T-helper 1 cell treated with Interleukin-12 subunit alpha and Interleukin-12 subunit beta and Interleukin-4 antibody, amounts not matched to agents 30 ng/mL and 1 ng/mL, for 36 hours (primary cell): ENCODE data around the gene PSMB7. TPM values are rescaled to one million over a fixed set of nuclear protein-coding genes. Genes with fewer than 3 reads are reported as not detected.

Experiments
- intact Hi-C: fragments of 100-400 bp; cut with micrococcal nuclease; formaldehyde crosslinking; loops from one replicate; pipeline ENCODE4 v1.15.1; 2024
- total RNA-seq: library from RNA; stranded (reverse); gene quantifications from 2 replicates; pipeline ENCODE4 v1.2.3, GENCODE V29; 2022

Gene PSMB7
- total RNA-seq, 1 donor from 2014 or later: 137 TPM

DNA sequence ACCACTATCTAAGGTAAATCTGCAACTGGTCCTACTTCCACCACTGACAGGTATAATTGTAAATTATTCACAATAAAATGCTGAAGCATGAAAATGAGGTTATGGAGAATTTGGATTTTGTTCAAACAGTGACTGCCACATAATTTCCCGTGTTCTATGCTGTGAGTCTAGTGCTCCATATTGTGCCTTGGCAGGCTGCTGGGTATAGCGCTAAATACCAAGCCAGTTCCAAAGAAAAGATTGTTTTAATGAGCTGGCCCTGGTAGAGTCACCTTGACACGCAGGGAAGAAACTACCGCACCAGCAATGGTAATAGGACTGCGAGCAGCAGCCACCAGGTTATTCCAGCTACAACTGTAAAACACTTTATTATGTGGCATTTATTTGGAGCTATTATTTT lies 30.4 kb downstream of the PSMB7 start:
- intact Hi-C loops: no loop called here

DNA sequence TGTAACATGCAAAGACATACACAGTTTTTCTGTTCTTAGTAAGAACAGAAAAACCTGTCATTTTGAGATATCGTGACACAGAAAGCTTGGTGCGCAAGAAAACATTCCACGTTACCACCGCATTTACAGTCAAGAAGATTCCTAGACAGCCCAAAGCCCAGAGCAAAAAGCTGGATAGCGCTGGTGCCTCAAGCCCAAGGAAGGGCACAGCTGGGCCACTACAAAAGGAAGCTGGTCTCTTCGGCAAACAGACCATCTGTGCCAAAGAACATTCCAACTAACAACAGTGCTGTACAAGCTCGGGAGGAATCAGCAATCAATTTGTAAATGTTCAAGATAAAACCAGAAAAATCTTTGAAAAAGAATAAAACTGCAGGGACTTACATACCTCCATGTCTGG lies 31.0 kb downstream of the PSMB7 start:
- intact Hi-C loops: no loop called here

DNA sequence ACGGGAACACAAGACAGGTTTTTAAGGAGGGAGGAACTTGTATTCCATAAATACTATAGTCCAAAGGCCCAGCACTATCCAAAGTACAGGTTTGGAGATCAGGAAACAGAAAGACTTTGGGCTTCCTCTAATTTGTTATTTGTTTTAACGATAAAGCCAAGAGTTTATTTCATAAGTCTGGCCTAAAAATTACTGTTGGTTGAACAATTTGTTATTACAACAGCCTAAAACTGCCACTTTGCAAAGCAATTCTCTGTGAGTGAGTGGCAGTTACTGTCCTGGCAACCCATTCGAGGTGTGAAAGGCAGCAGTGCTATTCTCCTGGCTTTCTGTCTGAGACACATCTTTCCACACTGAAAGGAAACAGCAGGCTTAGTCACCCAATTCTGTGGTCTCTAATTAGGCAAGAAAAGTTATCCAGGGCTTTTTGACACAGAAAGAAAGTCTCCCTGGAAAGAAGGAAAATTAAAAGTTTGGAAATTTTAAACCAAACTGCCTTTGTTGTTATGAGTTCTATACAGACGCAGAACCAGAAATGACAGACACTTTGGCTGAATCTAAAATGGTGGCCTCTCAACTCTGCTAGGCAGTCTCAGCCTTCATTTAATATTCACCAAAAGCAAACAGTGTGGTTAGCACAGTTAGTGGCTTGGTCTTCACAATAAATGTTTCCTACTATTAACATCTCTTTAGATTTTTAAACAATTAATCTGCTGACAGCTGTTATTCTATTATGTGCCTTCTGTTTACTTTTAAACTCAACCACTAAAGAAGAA lies 33.9 kb downstream of the PSMB7 start:
- intact Hi-C loops: no loop called here

DNA sequence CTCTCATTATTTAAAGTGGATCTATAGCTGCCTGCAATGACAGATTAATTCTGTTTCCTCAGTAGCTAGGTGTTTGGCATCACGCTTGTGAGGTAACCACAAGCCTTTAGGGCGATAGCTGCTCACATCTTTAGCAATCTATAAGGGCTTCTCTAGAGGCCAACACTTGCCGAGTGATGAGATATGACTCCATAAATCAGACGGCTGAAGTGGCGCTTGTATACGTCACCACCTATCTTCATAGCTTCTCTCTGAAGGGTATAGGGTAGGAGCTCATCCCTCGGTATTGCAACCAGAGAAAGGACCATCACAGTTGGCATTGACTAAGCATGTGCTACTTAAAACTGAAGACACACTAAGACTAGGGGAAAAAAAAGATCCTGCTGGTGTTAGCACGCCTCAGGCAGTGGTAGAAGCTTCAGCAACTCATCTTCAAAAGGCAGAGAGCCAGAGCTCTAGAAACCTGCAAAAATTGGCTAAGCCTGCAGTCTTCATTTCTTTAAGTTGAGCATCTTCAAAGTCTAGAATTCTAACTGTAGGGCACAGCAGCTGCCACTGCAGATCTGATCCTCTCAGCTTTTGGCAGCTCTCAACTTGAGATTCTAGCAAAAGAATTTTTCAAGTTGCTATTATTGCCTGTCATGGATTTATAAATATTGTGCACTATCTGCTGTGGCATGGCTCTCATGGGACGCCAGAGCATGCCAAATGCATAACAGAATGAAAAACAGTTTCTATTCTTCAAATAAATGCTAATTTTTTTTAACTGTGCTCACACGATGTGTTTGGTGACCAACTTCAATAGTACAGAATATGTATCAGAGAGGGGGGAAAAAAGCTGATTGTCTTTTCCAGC lies 37.5 kb downstream of the PSMB7 start:
- intact Hi-C loops: no loop called here

DNA sequence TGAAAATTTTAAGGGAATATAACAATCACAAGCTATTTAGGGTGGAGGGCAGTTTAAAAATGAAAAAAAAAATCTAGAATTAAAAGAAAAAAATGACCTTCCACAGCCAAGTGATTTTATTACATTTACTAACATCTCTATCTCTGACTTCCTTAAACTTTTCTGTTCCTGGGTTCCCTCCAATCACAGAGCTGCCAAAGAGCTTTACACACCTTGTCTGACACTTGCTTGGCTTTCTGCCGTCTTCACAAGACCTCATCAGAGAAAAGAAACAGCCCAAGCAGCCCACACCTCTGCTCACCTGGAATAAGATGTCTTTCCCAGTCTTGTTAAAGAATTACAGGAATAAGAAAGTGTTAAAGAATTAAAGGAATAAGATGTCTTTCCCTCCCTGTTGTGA lies 38.9 kb downstream of the PSMB7 start:
- intact Hi-C loops: no loop called here

DNA sequence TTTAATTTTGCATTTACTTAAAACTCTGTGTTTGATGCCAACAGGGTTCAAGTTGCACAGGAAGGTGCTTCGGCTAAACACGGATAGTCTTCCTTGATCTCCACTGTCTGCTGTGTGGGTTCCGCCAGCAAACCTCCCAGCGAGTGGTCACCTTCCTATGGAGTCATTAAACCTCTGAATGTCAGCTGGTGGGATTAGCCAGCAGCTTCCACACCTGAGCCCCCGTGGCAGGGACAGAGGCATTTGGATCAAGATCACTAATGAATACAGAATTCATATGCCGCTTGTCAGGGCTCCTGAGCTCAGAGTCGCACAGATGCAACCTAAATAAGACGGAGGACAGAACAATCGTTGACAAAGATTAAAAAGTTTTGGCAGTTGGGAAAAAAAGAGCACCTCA lies 39.5 kb downstream of the PSMB7 start:
- intact Hi-C loops: no loop called here

DNA sequence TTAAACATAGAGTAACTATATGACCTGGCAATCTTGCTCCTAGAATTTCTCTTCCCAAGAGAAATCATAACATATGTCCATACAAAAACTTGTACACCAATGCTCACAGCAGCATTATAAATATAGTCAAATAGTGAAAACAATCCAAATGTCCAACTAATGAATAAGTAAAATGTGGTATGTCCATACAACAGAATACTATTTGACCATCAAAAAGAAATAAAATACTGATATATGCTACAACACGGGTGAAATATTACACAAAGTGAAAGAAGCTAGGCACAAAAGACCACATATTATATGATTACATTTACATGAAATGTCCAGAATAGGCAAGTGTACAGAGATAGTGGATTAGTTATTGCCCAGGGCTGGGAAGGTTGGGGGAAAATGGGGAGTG lies 41.4 kb downstream of the PSMB7 start:
- intact Hi-C loops: no loop called here

DNA sequence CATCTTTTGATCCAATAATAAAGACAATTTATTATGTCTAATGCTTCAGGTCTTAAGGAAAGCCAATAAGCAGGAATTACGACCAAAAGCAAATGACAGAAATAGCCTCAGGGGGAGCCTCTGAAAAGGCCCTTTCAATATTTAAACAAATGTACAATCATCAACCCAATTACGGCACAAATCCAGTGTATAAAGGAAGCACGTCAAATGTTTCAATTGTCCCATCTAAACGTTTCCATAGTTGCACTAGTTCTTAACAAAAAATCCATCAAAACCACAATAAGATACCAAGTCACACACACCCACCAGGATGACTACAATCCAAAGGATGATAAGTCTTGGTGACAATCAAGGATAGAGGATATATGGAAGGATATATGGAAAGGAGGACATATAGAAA lies 41.9 kb downstream of the PSMB7 start:
- intact Hi-C loops: no loop called here

DNA sequence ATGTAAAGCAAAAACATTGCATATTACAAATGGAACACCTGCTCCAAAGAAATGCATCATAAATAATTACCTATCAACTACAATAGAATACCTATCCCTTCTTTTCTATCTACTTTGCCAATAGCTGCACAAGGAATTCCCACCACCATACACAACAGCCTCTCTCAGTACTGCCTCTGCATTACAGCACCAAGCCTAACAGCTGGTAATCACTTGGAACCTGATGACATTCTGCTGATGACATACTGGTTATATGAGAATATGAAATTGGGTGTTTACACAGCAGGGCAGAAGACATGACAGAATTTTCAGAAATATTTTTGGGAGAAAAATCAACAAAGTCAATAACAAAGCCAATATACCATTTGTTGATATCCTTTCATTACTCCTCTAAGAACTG lies 43.2 kb downstream of the PSMB7 start:
- intact Hi-C loops: no loop called here

DNA sequence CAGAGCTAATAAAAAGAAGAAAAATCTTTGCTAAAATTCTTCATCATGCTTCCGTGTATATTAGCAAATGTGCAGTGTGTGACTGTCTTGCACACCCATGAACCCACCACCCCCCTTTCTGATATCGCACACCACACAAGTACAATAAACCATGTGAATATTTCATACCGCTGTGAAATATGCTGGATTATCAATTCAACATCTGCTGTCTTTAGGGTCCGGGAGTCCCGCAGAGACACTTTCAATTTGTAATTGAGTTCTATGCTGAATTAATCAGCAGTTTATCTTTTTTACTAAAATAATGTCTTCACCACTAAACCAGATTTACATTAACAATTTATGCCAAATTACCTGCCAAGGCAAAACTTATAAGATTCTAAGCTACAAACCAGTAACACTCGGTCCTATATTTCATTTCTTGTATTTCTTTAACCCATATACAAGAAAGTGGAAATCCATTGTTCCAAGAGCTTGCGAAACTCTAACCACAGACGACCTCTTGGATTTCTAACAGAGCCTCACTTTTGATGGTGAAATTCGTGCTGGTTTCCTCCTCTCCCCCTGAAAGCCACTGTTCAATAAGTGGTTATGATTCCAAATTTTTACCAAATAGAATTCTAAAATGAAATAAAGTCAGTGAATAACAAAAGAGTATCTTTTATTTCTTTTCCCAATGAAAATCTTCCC lies 44.2 kb downstream of the PSMB7 start:
- intact Hi-C loops: no loop called here

DNA sequence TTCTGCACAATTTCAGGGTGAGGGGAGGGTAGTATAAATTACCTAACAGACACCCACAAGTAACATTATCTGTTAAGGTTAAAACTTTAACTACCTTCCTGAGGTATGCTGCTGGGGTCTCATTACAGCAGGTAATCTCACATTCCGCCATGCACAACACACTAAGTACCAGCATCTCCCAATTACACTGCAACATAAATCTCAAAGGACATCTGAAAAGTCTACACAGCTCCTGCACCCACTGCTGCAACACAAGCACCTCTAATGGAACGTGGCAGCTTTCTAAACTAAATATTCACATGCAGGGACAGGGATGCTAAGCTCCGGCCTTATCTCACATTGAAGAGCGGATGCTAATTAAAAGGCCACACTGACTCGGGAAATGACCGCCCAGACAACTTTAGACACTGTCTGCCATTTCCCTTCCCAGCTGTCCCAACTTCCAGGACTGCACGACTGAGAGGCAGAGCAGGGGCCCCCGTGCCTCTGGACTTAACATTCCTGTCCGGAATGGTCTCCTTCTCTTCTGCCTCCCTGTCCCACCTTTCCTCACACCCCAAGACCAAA lies 45.9 kb downstream of the PSMB7 start:
- intact Hi-C loops: no loop called here

DNA sequence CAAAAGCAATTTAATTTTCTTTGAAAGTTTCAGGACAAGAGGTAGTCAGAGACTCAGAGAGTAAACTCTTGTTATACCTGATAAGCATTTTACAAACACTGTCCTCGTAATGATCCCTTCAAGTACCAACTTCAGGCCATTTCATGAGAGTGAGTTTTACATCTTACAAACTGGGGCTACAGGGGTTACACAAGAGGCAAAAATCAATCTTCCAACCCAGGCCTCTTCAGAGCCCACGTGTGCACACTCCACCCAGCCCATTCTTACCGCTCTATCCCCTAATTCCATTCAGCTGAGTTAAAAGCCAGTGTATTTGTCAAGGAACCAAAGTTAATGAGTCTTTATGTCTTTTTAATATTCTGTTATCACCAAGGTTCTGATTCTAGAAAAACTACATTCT lies 46.5 kb downstream of the PSMB7 start:
- intact Hi-C loops: no loop called here

DNA sequence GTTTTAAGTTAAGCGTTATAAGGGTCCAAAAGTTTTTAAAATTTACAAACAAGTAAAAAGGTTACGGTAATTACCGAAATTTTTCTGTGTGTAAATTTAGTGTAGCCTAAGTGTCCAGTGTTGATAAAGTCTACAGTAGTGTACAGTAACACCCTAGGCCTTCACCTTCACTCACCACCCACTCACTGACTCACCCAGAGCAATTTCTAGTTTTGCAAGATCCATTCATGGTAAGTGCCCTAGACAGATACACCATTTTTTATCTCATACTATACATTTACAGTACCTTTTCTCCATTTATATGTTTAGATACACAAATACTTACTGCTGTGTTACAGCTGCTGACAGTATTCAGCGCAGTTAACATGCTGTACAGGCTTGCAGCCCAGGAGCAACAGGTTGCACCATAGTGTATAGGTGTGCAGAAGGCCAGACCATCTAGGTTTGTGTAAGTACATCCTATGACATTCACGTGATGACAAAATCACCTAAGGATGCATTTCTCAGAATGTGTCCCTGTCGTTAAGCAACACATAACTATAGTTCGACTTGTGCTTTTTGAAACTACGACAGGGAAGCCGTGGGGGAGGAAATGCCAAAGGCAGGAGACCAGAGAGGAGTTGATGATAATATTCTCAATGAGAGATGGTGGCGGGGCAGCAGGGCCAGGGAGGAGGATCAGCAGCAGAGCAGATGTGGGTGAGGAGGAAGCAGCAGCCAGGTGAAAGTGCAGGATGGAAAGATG lies 48.6 kb downstream of the PSMB7 start:
- intact Hi-C loops: no loop called here

DNA sequence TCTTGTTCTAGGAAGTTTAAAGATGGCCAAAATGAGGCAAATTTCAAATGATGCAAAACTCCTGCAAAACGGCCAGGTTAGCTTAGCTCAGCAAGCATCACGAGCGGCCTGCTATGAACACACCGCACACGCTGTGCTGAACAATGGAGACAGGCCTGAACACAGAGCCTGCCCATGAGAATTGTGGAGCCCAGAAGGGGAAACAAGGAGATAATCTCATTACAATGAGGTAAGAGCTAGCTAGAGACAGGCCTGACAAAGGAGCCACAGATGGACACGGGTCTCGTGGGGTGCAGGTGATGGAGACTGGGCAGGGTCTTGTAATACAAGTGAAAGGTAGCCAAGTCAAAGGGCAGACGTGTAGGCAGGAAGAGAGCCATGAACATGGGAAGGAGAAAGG lies 50.2 kb downstream of the PSMB7 start:
- intact Hi-C loops: no loop called here

DNA sequence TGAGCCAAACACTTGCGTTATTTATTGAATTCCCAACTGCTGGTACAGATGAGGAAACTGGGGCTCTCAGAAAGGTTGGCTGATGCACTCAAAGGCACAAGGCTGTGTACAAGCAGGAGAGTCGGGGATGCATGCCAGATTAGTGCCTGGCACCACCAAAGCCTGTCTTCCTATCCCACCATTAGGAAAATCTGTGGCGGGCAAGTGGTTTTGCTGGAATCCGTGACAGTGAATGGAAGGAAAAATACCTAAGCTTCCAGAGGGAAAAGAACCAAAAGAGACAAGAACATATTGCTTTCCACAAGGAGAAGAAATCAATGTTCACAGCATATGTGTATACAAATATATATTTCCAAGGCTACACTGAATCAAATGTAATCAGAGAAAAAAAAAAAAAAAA lies 51.1 kb downstream of the PSMB7 start:
- intact Hi-C loops: no loop called here

DNA sequence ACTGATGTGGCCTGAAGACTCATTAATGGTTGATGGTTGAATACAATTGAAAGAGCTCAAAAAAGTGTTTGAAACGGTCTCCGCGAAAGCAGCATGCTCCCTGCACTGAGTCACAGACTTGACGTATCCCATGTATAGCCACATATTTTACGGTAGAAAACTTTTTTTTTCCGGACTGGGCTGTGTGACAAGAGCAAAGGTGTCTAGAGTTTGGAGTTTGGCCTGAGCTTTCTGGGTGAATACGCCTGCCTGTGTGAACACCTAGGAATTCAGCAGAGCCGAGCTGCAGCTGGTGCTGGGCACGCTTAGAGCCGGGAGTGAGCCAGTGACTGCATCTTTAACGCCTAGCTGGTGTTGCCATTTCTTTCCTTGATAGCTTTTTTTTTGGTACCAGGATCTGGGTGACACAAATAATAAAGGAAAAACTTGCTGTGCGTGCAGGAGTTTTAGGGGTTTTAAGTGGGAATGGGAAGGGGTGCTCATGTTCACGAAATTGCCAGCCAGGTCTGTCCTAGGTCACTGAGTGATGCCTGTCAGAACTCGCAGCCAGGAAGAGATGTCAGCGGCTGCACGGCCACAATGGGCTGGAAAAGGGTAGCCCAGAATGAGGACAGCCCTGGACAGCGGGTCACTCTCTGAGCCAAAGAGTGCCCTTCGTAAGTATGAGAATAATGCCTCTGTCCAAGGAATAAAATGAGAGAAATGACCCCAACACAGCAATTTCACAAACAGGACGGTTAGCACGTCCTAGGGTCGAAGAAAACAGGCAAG lies 51.7 kb downstream of the PSMB7 start:
- intact Hi-C loops: no loop called here

DNA sequence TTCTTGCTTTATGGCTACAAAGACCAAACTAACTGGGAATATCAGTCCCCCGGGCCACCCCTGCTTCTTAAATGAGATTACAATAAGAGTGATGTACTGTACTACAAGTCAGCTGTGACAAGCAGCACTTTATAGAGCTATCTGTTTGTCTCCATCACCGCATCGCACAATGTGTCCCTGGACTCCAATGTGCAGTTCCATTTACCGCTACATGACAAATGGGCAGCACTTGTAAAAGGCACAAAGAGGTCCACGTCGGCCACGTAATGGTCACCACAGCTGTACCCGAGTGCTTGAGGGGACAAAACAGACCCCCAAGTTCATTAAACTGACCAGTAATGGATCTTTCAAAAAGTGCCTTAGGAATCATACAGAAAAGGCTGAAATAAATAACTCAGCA lies 54.1 kb downstream of the PSMB7 start:
- intact Hi-C loops: no loop called here

DNA sequence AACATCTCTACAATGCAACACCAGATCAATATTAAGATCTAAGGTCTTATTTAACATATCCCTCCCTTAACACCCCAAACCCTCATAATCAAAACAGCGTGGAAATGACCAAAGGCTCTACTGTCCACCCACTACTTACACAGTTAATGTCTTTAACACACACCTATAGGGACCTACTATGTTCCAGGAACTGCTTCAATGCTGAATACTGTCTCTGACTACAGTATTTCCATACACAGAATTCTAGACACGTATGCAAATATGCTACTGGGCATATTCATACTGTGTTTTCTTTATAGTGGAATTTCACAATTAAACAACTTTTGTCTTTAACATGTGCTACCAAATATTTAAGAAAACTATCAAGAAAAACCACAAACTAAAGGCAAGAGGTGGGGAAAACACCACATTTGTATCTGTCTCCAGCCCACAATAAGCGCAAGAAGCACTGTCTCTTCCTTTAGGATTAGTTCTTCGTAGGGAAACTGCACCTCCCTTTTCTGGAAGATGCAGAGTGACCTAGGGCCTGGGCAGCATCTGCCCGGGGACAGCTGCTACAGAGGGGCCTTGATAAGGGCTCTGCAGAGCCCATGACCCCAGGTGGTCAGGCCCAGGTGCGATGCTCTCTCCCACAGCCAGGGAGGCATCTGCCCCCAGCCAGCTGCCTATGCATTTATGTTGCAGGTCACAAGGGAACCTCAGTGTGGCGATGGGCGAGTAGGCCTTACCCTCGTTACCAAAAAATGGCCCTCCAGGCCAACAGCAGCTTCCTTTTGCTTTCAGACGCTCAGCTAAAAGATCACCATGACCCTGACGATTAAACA lies 55.2 kb downstream of the PSMB7 start:
- intact Hi-C loops: no loop called here

DNA sequence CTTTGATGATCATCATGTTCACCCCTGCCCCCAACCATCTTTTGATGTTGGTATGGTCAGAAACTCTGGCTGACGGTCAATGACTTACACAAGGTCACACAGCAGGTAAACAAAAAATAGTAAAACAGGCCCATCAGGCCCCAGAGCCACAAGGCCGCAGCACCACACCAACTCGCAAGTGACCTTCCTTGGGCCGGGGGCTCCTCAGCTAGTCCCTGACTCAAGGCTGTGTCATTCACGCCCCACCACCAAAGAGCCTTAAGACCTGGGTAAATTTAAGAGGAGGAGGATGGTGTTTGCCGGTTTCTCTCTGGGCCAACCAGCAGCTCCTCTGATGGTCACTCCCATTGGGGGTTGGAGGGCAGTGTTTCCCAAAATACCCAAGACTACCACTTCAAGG lies 55.8 kb downstream of the PSMB7 start:
- intact Hi-C loops: no loop called here

DNA sequence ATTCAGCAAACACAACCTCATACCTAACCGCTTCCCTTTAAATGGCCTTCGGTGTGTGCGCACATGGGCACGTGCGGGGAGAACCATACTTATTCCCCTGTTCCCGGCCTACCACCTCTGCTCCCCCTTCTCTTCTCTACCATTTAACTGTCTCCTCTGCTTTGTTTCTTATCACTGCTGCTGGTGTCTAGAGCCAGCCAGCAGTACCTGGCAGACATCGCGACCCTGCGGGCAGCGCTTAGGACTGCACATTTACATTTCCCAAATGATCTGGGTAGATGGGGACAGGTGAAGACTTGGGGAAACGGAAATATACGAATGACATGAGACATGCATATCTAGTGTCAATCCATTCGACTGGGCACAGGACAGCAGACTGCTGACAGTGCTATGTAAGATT lies 56.6 kb downstream of the PSMB7 start:
- intact Hi-C loops: no loop called here
